Esophagus muscularis mucosa (tissue), 4 donors: ENCODE measurements around the gene OR4K5. TPM values are rescaled to one million over a fixed set of nuclear protein-coding genes. Genes with fewer than 3 reads are reported as not detected.

Source experiments
- DNase-seq: peaks from one replicate; pipeline ENCODE4 v3.0.0-alpha.2; 2017; ENCODE audit errors: extremely low spot score
- H3K27ac ChIP-seq, 4 donors: fragments of 200-600 bp; sonication (generic); replicated peaks in 1 of 4; 1 replicate in 3 of 4; 2 replicates in 1 of 4; pipeline ENCODE4 v1.5.1; 2016 to 2019; ENCODE audit warnings: mild to moderate bottlenecking in 1 of 4
- H3K27me3 ChIP-seq, 4 donors: fragments of 200-600 bp; sonication (generic); one replicate each; pipeline versions ENCODE4 v1.5.1 to v1.6.0; 2016 to 2019
- H3K36me3 ChIP-seq, 4 donors: fragments of 200-600 bp; sonication (generic); one replicate each; pipeline ENCODE4 v1.5.1; 2016 to 2019
- H3K4me1 ChIP-seq, 4 donors: fragments of 200-600 bp; sonication (generic); one replicate each; pipeline ENCODE4 v1.5.1; 2016 to 2019
- H3K4me3 ChIP-seq, 4 donors: fragments of 200-600 bp; sonication (generic); 1 replicate in 2 of 4; 2 replicates in 2 of 4; pipeline ENCODE4 v1.5.1; 2016 to 2019; ENCODE audit warnings: mild to moderate bottlenecking in 4 of 4, moderate library complexity in 1 of 4
- H3K9me3 ChIP-seq, 4 donors: fragments of 200-600 bp; sonication (generic); 1 replicate in 3 of 4; 2 replicates in 1 of 4; pipeline ENCODE4 v1.5.1; 2016 to 2019
- EP300 ChIP-seq: sonication (generic); formaldehyde crosslinking; IDR thresholded peaks from one replicate; pipeline ENCODE4 v1.6.1; 2017; ENCODE audit warnings: antibody characterized with exemption
- POLR2A ChIP-seq: fragments of 450-650 bp; IDR thresholded peaks from one replicate; pipeline ENCODE4 v1.6.1; 2017; ENCODE audit warnings: antibody characterized with exemption, moderate library complexity, mild to moderate bottlenecking, low read depth
- POLR2AphosphoS5 ChIP-seq, 2 donors: sonication (generic); formaldehyde crosslinking; IDR thresholded peaks; one replicate each; pipeline ENCODE4 v1.6.1; 2017; ENCODE audit warnings: antibody characterized with exemption in 2 of 2
- WGBS: methylation state at CpG from one replicate; pipeline ENCODE4 v1.1.5; 2018; 5-methylcytosine and 5-hydroxymethylcytosine counted together
- intact Hi-C: fragments of 100-400 bp; cut with DNase I; formaldehyde crosslinking; loops from one replicate; pipeline ENCODE4 v1.15.1; 2023
- total RNA-seq, 4 donors: library from RNA; depleted of rRNA; stranded (reverse); fragments of >200 nt; gene quantifications; one replicate each; pipeline versions ENCODE4 v1.1.0 to v1.2.1, GENCODE V29; 2016
- TF ChIP-seq, protein P1 (sequence below), 3 experiments: fragments of 200-600 bp in 2 of 3; fragments of 450-650 bp in 1 of 3; sonication (generic) in 2 of 3; IDR thresholded peaks; one replicate each; pipeline ENCODE4 v1.5.1; 2017 to 2019; ENCODE audit warnings: antibody characterized with exemption in 3 of 3, mild to moderate bottlenecking in 2 of 3, moderate library complexity in 1 of 3

Gene OR4K5
- total RNA-seq, 4 donors from 2014 or later: not detected

DNA sequence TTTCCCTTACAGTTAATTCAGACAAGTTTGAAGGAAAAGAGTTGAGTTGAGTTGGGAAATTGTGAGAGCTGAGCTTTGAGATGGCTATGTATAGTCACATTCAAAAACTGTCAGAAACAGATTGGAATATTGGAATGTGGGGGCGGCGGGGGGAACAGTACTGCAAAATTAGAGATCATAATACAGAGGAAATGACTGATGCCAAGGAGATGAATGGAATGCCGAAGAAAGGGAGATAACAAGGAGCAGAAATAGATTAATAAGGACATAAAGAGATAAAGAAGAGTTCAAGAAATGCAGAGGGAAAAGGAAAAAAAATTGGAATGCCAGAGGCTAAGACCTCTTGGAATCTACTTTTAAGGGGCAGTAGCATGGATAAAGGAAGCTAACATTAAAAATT lies 3.2 kb upstream of the OR4K5 start:
- Histone ChIP-seq H3K4me1 (no peaks in the 10 kb centered on the region), H3K27me3 (no peaks in the 10 kb centered on the region), H3K36me3 (no peaks in the 10 kb centered on the region), H3K9me3 (no peaks in the 10 kb centered on the region), H3K4me3 (no peak overlapping the region), H3K27ac (no peak overlapping the region)
- no peak for DNase-seq
- TF ChIP-seq POLR2A (no peak), POLR2AphosphoS5 (IDR thresholded peaks at IDR 0.05) (no peak), EP300 (no peak)
- TF ChIP-seq, protein P1, sequence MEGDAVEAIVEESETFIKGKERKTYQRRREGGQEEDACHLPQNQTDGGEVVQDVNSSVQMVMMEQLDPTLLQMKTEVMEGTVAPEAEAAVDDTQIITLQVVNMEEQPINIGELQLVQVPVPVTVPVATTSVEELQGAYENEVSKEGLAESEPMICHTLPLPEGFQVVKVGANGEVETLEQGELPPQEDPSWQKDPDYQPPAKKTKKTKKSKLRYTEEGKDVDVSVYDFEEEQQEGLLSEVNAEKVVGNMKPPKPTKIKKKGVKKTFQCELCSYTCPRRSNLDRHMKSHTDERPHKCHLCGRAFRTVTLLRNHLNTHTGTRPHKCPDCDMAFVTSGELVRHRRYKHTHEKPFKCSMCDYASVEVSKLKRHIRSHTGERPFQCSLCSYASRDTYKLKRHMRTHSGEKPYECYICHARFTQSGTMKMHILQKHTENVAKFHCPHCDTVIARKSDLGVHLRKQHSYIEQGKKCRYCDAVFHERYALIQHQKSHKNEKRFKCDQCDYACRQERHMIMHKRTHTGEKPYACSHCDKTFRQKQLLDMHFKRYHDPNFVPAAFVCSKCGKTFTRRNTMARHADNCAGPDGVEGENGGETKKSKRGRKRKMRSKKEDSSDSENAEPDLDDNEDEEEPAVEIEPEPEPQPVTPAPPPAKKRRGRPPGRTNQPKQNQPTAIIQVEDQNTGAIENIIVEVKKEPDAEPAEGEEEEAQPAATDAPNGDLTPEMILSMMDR (IDR thresholded peaks at IDR 0.05): no peak
- WGBS: 74% methylated on average over 3 of the region's 3 CpGs
- intact Hi-C loops: no loop called here

DNA sequence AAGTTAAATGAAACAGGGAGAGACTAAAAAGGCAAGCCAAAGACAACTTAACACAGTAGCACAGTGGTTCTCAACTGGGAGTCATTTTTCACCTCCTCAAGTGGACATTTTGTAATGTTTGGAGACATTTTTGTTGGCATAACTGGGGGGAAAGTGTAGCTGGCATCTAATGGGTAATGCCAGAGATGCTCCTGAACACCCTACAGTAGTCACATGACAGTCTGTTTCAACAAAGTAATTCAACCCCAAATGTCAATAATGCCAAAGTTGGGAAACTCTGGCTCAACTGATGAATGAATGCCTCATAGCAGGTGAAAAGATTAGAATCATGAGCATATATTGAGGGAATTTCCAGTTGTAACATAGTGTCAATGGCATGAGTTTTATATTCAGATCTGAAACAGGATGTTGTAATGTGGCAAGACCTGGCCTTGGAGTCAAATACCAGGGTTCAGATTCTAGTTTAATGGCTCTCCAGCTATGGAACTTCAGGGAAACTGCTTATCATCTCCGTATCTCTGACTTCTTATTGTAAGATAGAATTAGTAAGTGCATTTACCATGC lies 2.4 kb upstream of the OR4K5 start:
- WGBS: 69% methylated on average over 1 of the region's 1 CpG
- TF ChIP-seq POLR2A: no peak
- TF ChIP-seq EP300: no peak
- TF ChIP-seq POLR2AphosphoS5 (IDR thresholded peaks at IDR 0.05): no peak
- TF ChIP-seq, protein P1 (IDR thresholded peaks at IDR 0.05): no peak

DNA sequence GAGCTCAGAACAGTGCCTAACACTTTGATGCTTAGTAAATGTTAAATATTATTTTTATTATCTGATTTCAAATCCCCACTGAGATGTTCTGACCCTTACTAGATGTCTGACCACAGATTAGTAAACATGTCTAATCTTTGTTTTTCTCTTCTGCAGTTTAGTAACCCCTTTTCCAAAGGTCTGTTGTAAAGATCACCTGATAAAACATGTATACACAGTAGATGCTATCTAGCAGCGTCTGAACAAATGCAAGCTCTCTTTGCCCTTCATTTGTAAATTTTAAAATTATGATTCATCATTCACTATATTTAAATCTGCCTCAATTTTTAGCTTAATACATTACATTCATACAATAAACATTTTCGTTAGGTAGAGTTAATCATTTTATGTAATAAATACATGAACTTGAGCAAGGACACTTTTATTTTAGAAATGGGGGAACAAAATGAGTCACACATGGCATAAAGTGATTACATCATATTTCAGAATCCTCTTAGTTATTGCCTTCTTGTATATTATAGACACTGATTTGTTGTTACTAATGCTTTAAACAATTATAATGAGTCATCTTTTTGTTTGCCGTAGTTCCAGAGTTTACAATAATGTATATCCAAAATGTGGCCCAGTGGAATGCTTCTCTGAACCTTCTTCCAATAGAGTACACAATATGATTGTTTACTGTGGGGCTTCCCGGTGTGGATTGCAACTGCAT lies 1.7 kb upstream of the OR4K5 start:
- Histone ChIP-seq H3K4me1 (no peaks in the 10 kb centered on the region), H3K36me3 (no peaks in the 10 kb centered on the region), H3K27ac (no peak overlapping the region), H3K27me3 (no peaks in the 10 kb centered on the region), H3K4me3 (no peak overlapping the region), H3K9me3 (no peaks in the 10 kb centered on the region)
- 52% methylated on average over 4 of the region's 4 CpGs for WGBS
- TF ChIP-seq EP300 (no peak), POLR2A (no peak), POLR2AphosphoS5 (IDR thresholded peaks at IDR 0.05) (no peak)
- TF ChIP-seq, protein P1 (IDR thresholded peaks at IDR 0.05): no peak
- intact Hi-C loops: no loop called here
- no peak for DNase-seq

More for the DNA sequence above, 2.4 kb upstream of the OR4K5 start:
- Histone ChIP-seq H3K27ac (no peak overlapping the region), H3K9me3 (no peaks in the 10 kb centered on the region), H3K4me3 (no peak overlapping the region), H3K36me3 (no peaks in the 10 kb centered on the region), H3K27me3 (no peaks in the 10 kb centered on the region), H3K4me1 (no peaks in the 10 kb centered on the region)
- intact Hi-C loops: no loop called here
- DNase-seq: no peak

DNA sequence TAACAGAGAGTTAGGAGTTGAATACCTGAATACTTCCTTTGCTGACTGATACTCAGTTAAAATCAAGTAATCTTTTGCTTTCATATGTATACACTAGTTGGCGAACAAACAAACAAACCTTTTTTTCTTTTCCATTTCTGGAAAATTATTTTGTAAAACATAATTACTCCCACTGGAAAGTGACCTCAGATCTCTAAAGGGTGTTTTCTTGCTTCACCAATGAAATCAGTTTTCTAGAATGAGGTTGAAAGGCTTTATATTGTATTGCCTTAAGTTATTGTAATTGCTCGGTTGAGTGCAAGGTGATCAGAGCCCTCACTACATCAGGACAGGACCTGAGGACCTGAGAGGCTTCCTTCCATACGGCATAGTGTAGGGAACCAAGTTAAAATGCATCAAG lies 10.2 kb downstream of the OR4K5 start, which contains the start of gene OR4K1:
Gene OR4K1 (plus strand): TSS at position 301 of the 400 bp plus-strand sequence. CDS start 4,750 bp downstream, outside the sequence.
- no peak for TF ChIP-seq EP300
- TF ChIP-seq, protein P1 (IDR thresholded peaks at IDR 0.05): no peak
- TF ChIP-seq POLR2A: no peak
- no peak for TF ChIP-seq POLR2AphosphoS5 (IDR thresholded peaks at IDR 0.05)
- Histone ChIP-seq H3K4me3 (no peak within 1 kb of the TSS), H3K27ac (no peak within 1 kb of the TSS), H3K27me3 (no peaks in the 10 kb centered on the region), H3K4me1 (no peaks in the 10 kb centered on the region), H3K9me3 (no peaks in the 10 kb centered on the region), H3K36me3 (no peaks in the 10 kb centered on the region)
- no peak for DNase-seq
- intact Hi-C loops: no loop called here
- 66% methylated on average over 3 of the region's 3 CpGs for WGBS
